A172 (cell line): Measurements from ENCODE around the gene SFXN2. TPM values are rescaled to one million over a fixed set of nuclear protein-coding genes. Genes with fewer than 3 reads are reported as not detected.
A peak's percentile ranks its signal among the peaks of the same experiment; 100 is the strongest.

Experiments used
- DNase-seq: peaks from one replicate; pipeline ENCODE4 v3.0.0-alpha.2; 2015; ENCODE audit warnings: low spot score
- total RNA-seq: library from RNA; depleted of rRNA; stranded (reverse); fragments of >200 nt; shearing (Covaris generic); gene quantifications from 2 replicates; pipeline ENCODE4 v1.2.3, GENCODE V29; 2014; rRNA removed

SFXN2 gene
- total RNA-seq, 1 experiment from 2014 or later, result 9.5 TPM

GRCh38 chr10:102776779-102777456 is 62.5 kb downstream of the SFXN2 start:
- DNase-seq, result peak; percentile 93

GRCh38 chr10:102777711-102778453 is 63.4 kb downstream of the SFXN2 start:
- DNase-seq, result no peak

- no peak for DNase-seq
Observed at GRCh38 chr10:102778781-102779180, 64.3 kb downstream of the SFXN2 start.

- DNase-seq, result no peak
Observed at GRCh38 chr10:102779680-102780526, 65.5 kb downstream of the SFXN2 start.

- no peak for DNase-seq
Observed at GRCh38 chr10:102780527-102780808, 66.0 kb downstream of the SFXN2 start.

GRCh38 chr10:102781090-102781920 is 66.9 kb downstream of the SFXN2 start:
- no peak for DNase-seq

- peak; percentile 70 for DNase-seq
Observed at GRCh38 chr10:102781921-102782557, 67.6 kb downstream of the SFXN2 start.

GRCh38 chr10:102782673-102783551 is 68.5 kb downstream of the SFXN2 start:
- no peak for DNase-seq

GRCh38 chr10:102783568-102783967 is 69.1 kb downstream of the SFXN2 start:
- no peak for DNase-seq

- no peak for DNase-seq
Observed at GRCh38 chr10:102785818-102786217, 71.4 kb downstream of the SFXN2 start.

- DNase-seq, result no peak
Observed at GRCh38 chr10:102791754-102792395, 77.4 kb downstream of the SFXN2 start.

Other genes with a start within 250 kb of the SFXN2 start
- gene ACTR1A, start 211.9 kb upstream of the SFXN2 start, total RNA-seq, result 163 and 193 TPM in 2 replicates
- gene SUFU, start 210.7 kb upstream of the SFXN2 start, total RNA-seq, result 3.7 and 4.9 TPM in 2 replicates
- gene TRIM8, start 70.2 kb upstream of the SFXN2 start, total RNA-seq, result 66.8 and 68.3 TPM in 2 replicates
- 11.1 and 17.9 TPM in 2 replicates for gene ARL3, start 239 bp upstream of the SFXN2 start, total RNA-seq
- gene WBP1L, start 29.3 kb downstream of the SFXN2 start, total RNA-seq, result 19.1 and 26.4 TPM in 2 replicates
- gene CYP17A1, start 122.8 kb downstream of the SFXN2 start, total RNA-seq, result not detected in 2 replicates
- 18.9 and 21.9 TPM in 2 replicates for gene BORCS7, start 139.6 kb downstream of the SFXN2 start, total RNA-seq
- 29.4 and 30.1 TPM in 2 replicates for gene AS3MT, start 154.8 kb downstream of the SFXN2 start, total RNA-seq
- 4.1 and 6.8 TPM in 2 replicates for gene CNNM2, start 203.7 kb downstream of the SFXN2 start, total RNA-seq